HEK293 (cell line): ENCODE data around the gene FTSJ1.

Experiments
- OVOL3 ChIP-seq: fragments of 450-650 bp; formaldehyde crosslinking; IDR thresholded peaks from 2 replicates; pipeline ENCODE4 v1.5.1; 2016; ENCODE audit warnings: missing biosample characterization, missing genetic modification characterization
- ZNF488 ChIP-seq: fragments of 450-650 bp; formaldehyde crosslinking; IDR thresholded peaks from 2 replicates; pipeline ENCODE4 v1.5.1; 2016; ENCODE audit warnings: missing biosample characterization, missing genetic modification characterization
- ZNF544 ChIP-seq: fragments of 450-650 bp; formaldehyde crosslinking; IDR thresholded peaks from 2 replicates; pipeline ENCODE4 v1.5.0; 2017; ENCODE audit warnings: missing biosample characterization, missing genetic modification characterization
- TF ChIP-seq, protein P1 (sequence below): sonication (generic); formaldehyde crosslinking; IDR thresholded peaks from 2 replicates; pipeline ENCODE4 v1.8.1; 2022; ENCODE audit warnings: mild to moderate bottlenecking, moderate library complexity, missing genetic modification reagents

GRCh38 chrX:48472851-48473703, 2.9 kb upstream of the FTSJ1 start:
- no peak for TF ChIP-seq OVOL3 (tag by site-specific recombination)
- no peak for TF ChIP-seq ZNF488
- TF ChIP-seq, protein P1, sequence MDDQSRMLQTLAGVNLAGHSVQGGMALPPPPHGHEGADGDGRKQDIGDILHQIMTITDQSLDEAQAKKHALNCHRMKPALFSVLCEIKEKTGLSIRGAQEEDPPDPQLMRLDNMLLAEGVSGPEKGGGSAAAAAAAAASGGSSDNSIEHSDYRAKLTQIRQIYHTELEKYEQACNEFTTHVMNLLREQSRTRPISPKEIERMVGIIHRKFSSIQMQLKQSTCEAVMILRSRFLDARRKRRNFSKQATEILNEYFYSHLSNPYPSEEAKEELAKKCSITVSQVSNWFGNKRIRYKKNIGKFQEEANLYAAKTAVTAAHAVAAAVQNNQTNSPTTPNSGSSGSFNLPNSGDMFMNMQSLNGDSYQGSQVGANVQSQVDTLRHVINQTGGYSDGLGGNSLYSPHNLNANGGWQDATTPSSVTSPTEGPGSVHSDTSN, result no peak
- TF ChIP-seq ZNF544 (tag by site-specific recombination), result no peak
